H1 (cell line): ENCODE measurements around the gene PRPF31. TPM values are rescaled to one million over a fixed set of nuclear protein-coding genes. Genes with fewer than 3 reads are reported as not detected.

Source experiments
- CTCF ChIA-PET: fragments of 300-600 bp; sonication (Branson Sonifier 250); formaldehyde crosslinking; loops from one replicate; lab custom pipeline; 2021; ENCODE audit not compliant: partially characterized antibody; lab: Charles Lee
- POLR2A ChIA-PET: fragments of 300-600 bp; sonication (Branson Sonifier 250); formaldehyde crosslinking; loops from one replicate; lab custom pipeline; 2021; ENCODE audit warnings: inconsistent platforms; ENCODE audit not compliant: partially characterized antibody; lab: Charles Lee
- DNase-seq, 2 experiments: peaks; one replicate each; pipeline versions ENCODE4 v3.0.0 to v3.0.0-alpha.2; 2010 to 2022; ENCODE audit warnings: low spot score in 2 of 2, low read depth in 1 of 2, mixed read lengths in 1 of 2
- FAIRE-seq: peaks from 2 replicates; lab custom pipeline; 2011; peaks lifted over from hg19 to GRCh38; lab: Jason Lieb, UNC
- H2AFZ ChIP-seq: 2 replicates; pipeline ENCODE4 v1.8.1; 2012; ENCODE audit warnings: low read length, inconsistent platforms
- H2AK5ac ChIP-seq: 2 replicates; pipeline ENCODE4 v1.6.1; 2013; ENCODE audit warnings: low read depth, low read length
- H2BK120ac ChIP-seq: replicated peaks from 2 replicates; pipeline ENCODE3; 2013; ENCODE audit warnings: low read depth, low read length, inconsistent platforms
- H2BK12ac ChIP-seq: 2 replicates; pipeline ENCODE4 v1.6.1; 2013; ENCODE audit warnings: low read depth, low read length
- H2BK15ac ChIP-seq: 2 replicates; pipeline ENCODE4 v1.6.1; 2013; ENCODE audit warnings: low read length
- H2BK20ac ChIP-seq: 2 replicates; pipeline ENCODE4 v1.6.1; 2013; ENCODE audit warnings: low read length
- H2BK5ac ChIP-seq: 2 replicates; pipeline ENCODE4 v1.6.1; 2013; ENCODE audit warnings: low read depth, low read length
- H3K14ac ChIP-seq: 2 replicates; pipeline ENCODE4 v1.6.1; 2013; ENCODE audit warnings: inconsistent platforms; ENCODE audit not compliant: insufficient read length
- H3K18ac ChIP-seq: 2 replicates; pipeline ENCODE4 v1.6.1; 2013; ENCODE audit warnings: low read length; ENCODE audit errors: extremely low read depth
- H3K23ac ChIP-seq: 2 replicates; pipeline ENCODE4 v1.6.1; 2013; ENCODE audit warnings: inconsistent platforms; ENCODE audit not compliant: insufficient read length
- H3K23me2 ChIP-seq: 2 replicates; pipeline ENCODE4 v1.6.1; 2013; ENCODE audit warnings: low read depth, low read length
- H3K27ac ChIP-seq: 2 replicates; pipeline ENCODE4 v1.6.1; 2011; ENCODE audit warnings: low read depth, low read length, inconsistent platforms
- H3K27me3 ChIP-seq, 4 experiments: replicated peaks in 1 of 4; 1 replicate in 1 of 4; 2 replicates in 3 of 4; pipeline versions ENCODE4 v1.6.1 to v1.8.1; 2011 to 2013; ENCODE audit warnings: low read length in 3 of 4, mild to moderate bottlenecking in 3 of 4, inconsistent platforms in 2 of 4, mixed read lengths in 2 of 4, moderate library complexity in 1 of 4; ENCODE audit not compliant: control insufficient read depth in 3 of 4, insufficient read depth in 3 of 4; ENCODE audit errors: extremely low read depth in 1 of 4
- H3K36me3 ChIP-seq, 4 experiments: 2 replicates each; pipeline versions ENCODE4 v1.6.1 to v1.8.1; 2011 to 2013; ENCODE audit warnings: mild to moderate bottlenecking in 4 of 4, low read length in 3 of 4, moderate library complexity in 2 of 4, control low read depth in 1 of 4, inconsistent platforms in 1 of 4; ENCODE audit not compliant: insufficient read depth in 4 of 4, control insufficient read depth in 2 of 4
- H3K4ac ChIP-seq: replicated peaks from 2 replicates; pipeline ENCODE3; 2013; ENCODE audit warnings: low read length, low read depth, mixed read lengths, inconsistent platforms; ENCODE audit not compliant: insufficient read length
- H3K4me1 ChIP-seq, 4 experiments: replicated peaks in 1 of 4; 1 replicate in 1 of 4; 2 replicates in 3 of 4; pipeline versions ENCODE4 v1.6.1 to v1.8.1; 2011 to 2013; ENCODE audit warnings: low read length in 3 of 4, inconsistent platforms in 2 of 4, mixed read lengths in 1 of 4; ENCODE audit not compliant: insufficient read depth in 4 of 4, control insufficient read depth in 3 of 4
- H3K4me2 ChIP-seq, 2 experiments: 2 replicates each; pipeline versions ENCODE4 v1.6.1 to v1.8.1; 2011 to 2013; ENCODE audit warnings: low read depth in 2 of 2, low read length in 2 of 2, control low read depth in 1 of 2, inconsistent platforms in 1 of 2, mild to moderate bottlenecking in 1 of 2; ENCODE audit not compliant: insufficient read depth in 1 of 2
- H3K4me3 ChIP-seq, 4 experiments: fragments of 200-600, 300-600 bp in 1 of 4; sonication (generic), shearing (Covaris generic), sonication (Bioruptor Twin) in 1 of 4; 2 replicates each; pipeline versions ENCODE4 v1.5.1 to v1.8.1; 2011 to 2016; ENCODE audit warnings: low read length in 4 of 4, low read depth in 3 of 4, control low read depth in 2 of 4, inconsistent platforms in 2 of 4, mild to moderate bottlenecking in 2 of 4, mixed read lengths in 1 of 4, moderate library complexity in 1 of 4; ENCODE audit not compliant: insufficient read depth in 2 of 4; ENCODE audit errors: extremely low read depth in 1 of 4
- H3K56ac ChIP-seq: replicated peaks from 2 replicates; pipeline ENCODE3; 2013; ENCODE audit warnings: low read depth, mild to moderate bottlenecking, mixed read lengths, low read length, inconsistent platforms; ENCODE audit not compliant: insufficient read length
- H3K79me1 ChIP-seq: 2 replicates; pipeline ENCODE4 v1.6.1; 2013; ENCODE audit warnings: low read depth, low read length, control low read depth
- H3K79me2 ChIP-seq, 2 experiments: 2 replicates each; pipeline versions ENCODE4 v1.6.1 to v1.8.1; 2012 to 2013; ENCODE audit warnings: low read length in 2 of 2, mild to moderate bottlenecking in 2 of 2, inconsistent platforms in 1 of 2; ENCODE audit not compliant: insufficient read depth in 2 of 2, control insufficient read depth in 1 of 2
- H3K9ac ChIP-seq, 4 experiments: replicated peaks in 1 of 4; 1 replicate in 1 of 4; 2 replicates in 3 of 4; pipeline versions ENCODE4 v1.6.1 to v1.8.1; 2011 to 2013; ENCODE audit warnings: low read depth in 3 of 4, low read length in 3 of 4, control low read depth in 2 of 4, mild to moderate bottlenecking in 2 of 4, moderate library complexity in 2 of 4, inconsistent platforms in 1 of 4; ENCODE audit errors: extremely low read depth in 1 of 4
- H3K9me3 ChIP-seq, 2 experiments: 2 replicates each; pipeline versions ENCODE4 v1.6.1 to v1.8.1; 2012 to 2013; ENCODE audit warnings: mild to moderate bottlenecking in 2 of 2, moderate library complexity in 2 of 2, control low read depth in 1 of 2, inconsistent platforms in 1 of 2, low read depth in 1 of 2, low read length in 1 of 2, mixed read lengths in 1 of 2; ENCODE audit not compliant: insufficient read depth in 2 of 2
- H4K20me1 ChIP-seq, 2 experiments: replicated peaks in 1 of 2; 2 replicates each; pipeline versions ENCODE3 to v1.8.1; 2011 to 2013; ENCODE audit warnings: inconsistent platforms in 2 of 2, low read length in 2 of 2, mild to moderate bottlenecking in 1 of 2; ENCODE audit not compliant: insufficient read depth in 2 of 2, control insufficient read depth in 1 of 2
- H4K5ac ChIP-seq: 2 replicates; pipeline ENCODE4 v1.6.1; 2013; ENCODE audit warnings: low read length, low read depth, mixed read lengths, inconsistent platforms; ENCODE audit not compliant: insufficient read length
- H4K8ac ChIP-seq: 2 replicates; pipeline ENCODE4 v1.8.0; 2013; ENCODE audit warnings: mild to moderate bottlenecking, moderate library complexity, low read length, inconsistent platforms; ENCODE audit not compliant: insufficient read depth; ENCODE audit errors: extremely low read depth
- H4K91ac ChIP-seq: replicated peaks from 2 replicates; pipeline ENCODE3; 2013; ENCODE audit warnings: low read length, mixed read lengths, inconsistent platforms; ENCODE audit not compliant: insufficient read length
- BCL11A ChIP-seq, 2 experiments: IDR thresholded peaks; one replicate each; pipeline ENCODE4 v1.6.1; 2011; ENCODE audit warnings: low read depth in 2 of 2, low read length in 2 of 2, mild to moderate bottlenecking in 2 of 2
- SIRT6 ChIP-seq: IDR thresholded peaks from one replicate; pipeline ENCODE4 v1.7.1; 2012; ENCODE audit warnings: low read length, inconsistent platforms
- SP4 ChIP-seq: IDR thresholded peaks from 2 replicates; pipeline ENCODE4 v1.6.1; 2012; ENCODE audit warnings: low read length, inconsistent platforms
- WGBS, 2 experiments: shearing (Covaris generic) in 1 of 2; methylation state at CpG; one replicate each; pipeline versions ENCODE4 v1.1.6 to v1.1.7; 2013 to 2015; ENCODE audit warnings: low lambda C conversion rate in 2 of 2, mixed read lengths in 2 of 2, inconsistent platforms in 1 of 2, low coverage in 1 of 2, missing lambda C conversion rate in 1 of 2; ENCODE audit not compliant: insufficient replicate concordance in 2 of 2, insufficient coverage in 1 of 2, insufficient read length in 1 of 2; ENCODE audit errors: extremely low coverage in 1 of 2, missing lambda C conversion rate in 1 of 2; 5-methylcytosine and 5-hydroxymethylcytosine counted together
- polyA plus RNA-seq, 7 experiments: library from polyadenylated mRNA; depleted of rRNA in 3 of 7; stranded (reverse) in 5 of 7; unstranded in 2 of 7; fragments of >200 nt in 5 of 7; fragments of 200-250 nt in 2 of 7; gene quantifications; 1 replicate in 5 of 7; 2 replicates in 1 of 7; 4 replicates in 1 of 7; pipeline versions ENCODE4 v1.2.1 to v1.2.3, GENCODE V29; 2011 to 2013; ENCODE audit warnings: missing spikeins in 2 of 7, mixed read lengths in 2 of 7
- total RNA-seq: library from RNA; stranded (reverse); fragmentation: NEBNext Ultra II Directional; extraction: Animal tissue kit (Norgen Biotek cat#: 25700); gene quantifications from 2 replicates; pipeline ENCODE4 v1.2.1, GENCODE V29; 2021
- TF ChIP-seq, protein P1 (sequence below): IDR thresholded peaks from 2 replicates; pipeline ENCODE4 v1.6.1; 2011; ENCODE audit warnings: low read depth, mild to moderate bottlenecking, low read length; ENCODE audit not compliant: insufficient read depth

The PRPF31 gene
- total and polyA plus RNA-seq, 2 of the 8 experiments (the other 6 are each of a cell fraction or from before 2014, with no cell fraction given): 51.1 to 97.4 TPM

DNA sequence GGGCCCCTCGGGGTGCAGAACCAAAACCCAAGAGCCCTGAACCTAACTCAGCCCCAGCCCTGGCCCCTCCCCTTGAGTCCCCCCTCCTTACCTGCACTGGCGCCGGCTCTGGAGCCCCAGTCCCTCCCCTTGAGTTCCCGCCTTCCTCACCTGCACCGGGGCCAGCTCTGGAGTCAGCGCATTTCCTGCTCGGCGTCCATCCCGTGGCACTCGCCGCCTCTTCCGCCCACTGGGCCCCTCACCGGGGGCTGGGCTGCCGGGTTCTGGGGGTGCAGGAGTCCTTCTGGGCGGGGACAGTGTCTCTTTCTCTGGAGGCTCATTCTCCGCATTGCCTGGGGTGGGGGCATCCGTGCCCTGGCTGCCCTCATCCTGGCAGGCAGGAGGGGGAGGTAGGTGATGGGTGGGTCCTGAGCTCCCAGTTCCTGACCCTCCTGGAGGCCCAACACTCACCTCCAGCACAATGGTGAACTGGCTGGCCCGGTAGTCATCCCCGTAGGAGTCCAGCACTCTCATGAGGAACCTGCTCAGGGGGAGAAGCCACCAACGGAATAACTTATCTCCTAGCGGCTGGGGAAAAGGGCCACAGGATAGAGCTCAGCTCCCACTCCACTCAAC is 7.6 kb upstream of the PRPF31 start:
- H3K27ac ChIP-seq: no peak overlapping the region
- no peak overlapping the region for H3K4ac ChIP-seq
- CTCF ChIA-PET: interaction anchor here (1.1 kb wide), 1 partner anchor 11 kb away, joined by 3 read pairs; no protein-coding TSS in a partner anchor
- FAIRE-seq (no peak), DNase-seq (no peak)
- H3K14ac ChIP-seq: no peak overlapping the region
- no peak overlapping the region for H2AK5ac ChIP-seq
- no peak for TF ChIP-seq BCL11A (IDR thresholded peaks at IDR 0.05; ENCODE audit: low read depth in 2 of 2, low read length in 2 of 2)
- no peak for TF ChIP-seq SP4
- TF ChIP-seq SIRT6: no peak
- TF ChIP-seq, protein P1, sequence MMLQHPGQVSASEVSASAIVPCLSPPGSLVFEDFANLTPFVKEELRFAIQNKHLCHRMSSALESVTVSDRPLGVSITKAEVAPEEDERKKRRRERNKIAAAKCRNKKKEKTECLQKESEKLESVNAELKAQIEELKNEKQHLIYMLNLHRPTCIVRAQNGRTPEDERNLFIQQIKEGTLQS: no peak
- peaks cover 0 to 11% of the 10 kb centered on the region in 2 experiments; a peak in 2 of 4 replicates for H3K79me2 ChIP-seq
- H4K20me1 ChIP-seq: peaks cover 3 to 16% of the 10 kb centered on the region in 2 experiments
- peaks cover 5% of the 10 kb centered on the region for H3K23me2 ChIP-seq
- no peak overlapping the region for H3K4me2 ChIP-seq
- no peak overlapping the region for H4K8ac ChIP-seq
- H4K5ac ChIP-seq: no peak overlapping the region
- no peak overlapping the region for H2BK5ac ChIP-seq
- H3K4me1 ChIP-seq: 0 out of 7 replicates have a peak, but pooled peaks cover 0 to 2% (median 0%) of the 10 kb centered on the region in 4 experiments
- H3K18ac ChIP-seq: no peak overlapping the region
- no peak overlapping the region for H2BK20ac ChIP-seq
- peaks cover 18 to 54% (median 45%) of the 10 kb centered on the region in 4 experiments for H3K36me3 ChIP-seq
- no peaks in the 10 kb centered on the region for H3K9me3 ChIP-seq
- H3K9ac ChIP-seq: no peak overlapping the region
- no peak overlapping the region for H3K23ac ChIP-seq
- H4K91ac ChIP-seq: no peak overlapping the region
- H3K27me3 ChIP-seq: no peaks in the 10 kb centered on the region
- no peak overlapping the region for H3K56ac ChIP-seq
- 85% methylated on average over 21 of the region's 21 CpGs; no CpG with 5 or more reads in 1 of the 2 experiments for WGBS, 2 experiments
- no peak overlapping the region for H3K4me3 ChIP-seq
- POLR2A ChIA-PET: interaction anchor here (0.6 to 9.2 kb wide), 7 partner anchors 9 to 40 kb away, joined by 3 to 116 read pairs (median 5); partner anchors contain the start of genes CNOT3, PRPF31 and TFPT
- H2BK15ac ChIP-seq: no peak overlapping the region
- H2AFZ ChIP-seq: no peak overlapping the region
- no peaks in the 10 kb centered on the region; the same call in 1 of the 2 replicates for H3K79me1 ChIP-seq
- H2BK120ac ChIP-seq: no peak overlapping the region
- H2BK12ac ChIP-seq: no peak overlapping the region
